Measurements from ENCODE around the gene TESK1. TPM values are rescaled to one million over a fixed set of nuclear protein-coding genes. Genes with fewer than 3 reads are reported as not detected.

Gene TESK1
- total RNA-seq, 1 donor from 2014 or later, result 70.2 TPM

DNA sequence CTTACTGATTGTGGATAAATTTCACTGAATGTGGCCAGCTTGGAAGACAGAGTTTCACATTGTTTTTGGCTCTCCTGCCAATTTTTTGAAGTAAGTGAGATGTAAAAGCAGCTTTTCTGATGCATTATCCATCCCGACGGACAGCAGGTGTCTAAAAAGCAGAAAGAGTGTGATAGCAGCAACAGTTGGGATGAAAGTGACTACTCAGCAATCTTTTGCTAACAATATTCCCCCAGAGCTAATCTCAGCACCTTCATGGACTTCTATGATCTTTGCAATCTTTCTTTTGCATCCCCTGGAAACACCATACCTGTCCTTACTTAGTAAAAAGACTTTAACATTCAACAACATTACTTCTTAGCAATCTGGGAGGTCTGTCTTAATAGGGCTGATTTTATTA lies 7.8 kb downstream of the TESK1 start:
- intact Hi-C loops (cut with DNase I), result no loop called here
- Histone ChIP-seq H3K4me3 (no peak overlapping the region), H3K27me3 (no peaks in the 10 kb centered on the region), H3K9me3 (no peaks in the 10 kb centered on the region), H3K36me3 (peaks cover 21 to 22% of the 10 kb centered on the region in 2 donors), H3K27ac (no peak overlapping the region), H3K4me1 (no peaks in the 10 kb centered on the region)
- DNase-seq (ENCODE audit: low spot score in 2 of 2), result no peak
- TF ChIP-seq, protein P1, sequence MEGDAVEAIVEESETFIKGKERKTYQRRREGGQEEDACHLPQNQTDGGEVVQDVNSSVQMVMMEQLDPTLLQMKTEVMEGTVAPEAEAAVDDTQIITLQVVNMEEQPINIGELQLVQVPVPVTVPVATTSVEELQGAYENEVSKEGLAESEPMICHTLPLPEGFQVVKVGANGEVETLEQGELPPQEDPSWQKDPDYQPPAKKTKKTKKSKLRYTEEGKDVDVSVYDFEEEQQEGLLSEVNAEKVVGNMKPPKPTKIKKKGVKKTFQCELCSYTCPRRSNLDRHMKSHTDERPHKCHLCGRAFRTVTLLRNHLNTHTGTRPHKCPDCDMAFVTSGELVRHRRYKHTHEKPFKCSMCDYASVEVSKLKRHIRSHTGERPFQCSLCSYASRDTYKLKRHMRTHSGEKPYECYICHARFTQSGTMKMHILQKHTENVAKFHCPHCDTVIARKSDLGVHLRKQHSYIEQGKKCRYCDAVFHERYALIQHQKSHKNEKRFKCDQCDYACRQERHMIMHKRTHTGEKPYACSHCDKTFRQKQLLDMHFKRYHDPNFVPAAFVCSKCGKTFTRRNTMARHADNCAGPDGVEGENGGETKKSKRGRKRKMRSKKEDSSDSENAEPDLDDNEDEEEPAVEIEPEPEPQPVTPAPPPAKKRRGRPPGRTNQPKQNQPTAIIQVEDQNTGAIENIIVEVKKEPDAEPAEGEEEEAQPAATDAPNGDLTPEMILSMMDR (IDR thresholded peaks at IDR 0.05), result no peak

DNA sequence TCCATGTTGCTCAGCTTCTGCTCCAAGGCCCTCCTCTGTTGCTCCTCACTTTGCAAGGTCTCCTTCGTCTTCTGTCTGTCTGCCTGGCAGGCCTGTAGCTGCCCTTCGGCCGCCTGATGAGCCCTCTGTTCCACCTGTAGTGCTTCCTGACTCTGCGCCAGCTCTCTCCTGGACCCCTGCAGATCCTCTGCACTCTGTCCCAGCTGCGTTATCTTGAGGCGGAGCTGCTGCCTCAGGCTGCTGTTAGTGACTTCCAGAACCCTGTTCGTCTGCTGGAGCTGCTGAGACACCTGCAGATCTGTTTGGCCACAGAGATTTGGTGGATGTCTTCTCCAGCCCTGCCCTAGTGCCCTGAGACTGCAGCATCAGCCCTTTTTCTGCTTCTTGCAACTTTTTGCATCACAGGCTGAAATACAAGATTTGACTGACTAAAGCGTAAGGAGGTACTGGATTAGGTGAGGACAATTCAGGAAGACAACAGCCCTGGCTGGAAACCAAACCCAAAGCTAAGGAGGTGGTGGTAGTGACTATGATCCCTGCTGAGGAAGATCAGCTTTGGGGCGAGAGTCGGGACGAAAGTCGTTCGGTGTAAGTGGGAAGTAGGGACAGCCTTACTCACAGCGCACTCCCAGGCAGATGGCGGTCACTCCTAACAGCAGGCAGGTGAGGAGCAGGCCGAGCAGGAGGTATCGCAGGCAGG lies 11.1 kb downstream of the TESK1 start:
- Histone ChIP-seq H3K9me3 (no peaks in the 10 kb centered on the region), H3K36me3 (no peaks in the 10 kb centered on the region), H3K4me1 (no peaks in the 10 kb centered on the region), H3K4me3 (peak overlapping the region in 1 of 2 donors; percentile 65), H3K27me3 (no peaks in the 10 kb centered on the region), H3K27ac (no peak overlapping the region)
- intact Hi-C loops (cut with DNase I), result no loop called here
- TF ChIP-seq, protein P1 (IDR thresholded peaks at IDR 0.05), result no peak
- DNase-seq (ENCODE audit: low spot score in 2 of 2), result no peak

DNA sequence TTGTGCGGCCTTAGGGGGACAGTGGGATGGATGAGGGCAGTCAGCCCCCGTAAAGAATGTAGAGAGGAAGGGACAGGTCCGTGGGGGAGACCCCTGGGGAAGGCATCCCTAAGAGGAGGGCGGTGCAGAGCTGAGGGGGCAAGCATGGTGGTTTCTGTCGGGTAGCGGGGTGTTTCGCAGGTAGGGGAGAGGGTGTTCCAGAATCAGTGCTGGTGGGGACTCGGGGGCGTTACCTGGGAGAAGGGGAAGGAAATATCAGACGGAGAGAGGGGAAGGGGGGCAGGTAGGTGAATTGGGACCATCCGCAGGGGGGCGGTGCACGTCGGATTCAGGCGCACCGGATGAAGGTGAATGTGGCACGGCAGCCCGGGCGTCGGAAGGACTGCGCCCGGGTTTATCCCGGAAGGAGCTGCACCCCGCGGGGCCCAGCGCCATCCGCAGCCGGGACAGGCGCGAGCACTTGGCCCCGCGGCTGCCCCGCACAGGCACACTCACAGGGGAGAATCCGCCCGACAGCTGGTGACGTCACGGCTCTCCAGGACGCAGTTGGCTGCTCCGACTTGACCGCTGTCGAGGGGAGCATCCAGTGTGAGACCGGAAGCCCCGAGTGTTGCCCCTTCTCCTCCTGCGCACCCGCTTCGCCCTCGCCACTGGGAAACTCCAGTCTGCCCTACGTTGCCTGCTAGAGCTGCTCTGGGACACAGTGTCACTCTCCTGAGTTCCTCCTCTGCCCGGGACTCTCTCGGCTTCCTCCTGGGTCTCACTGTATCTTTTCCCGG lies 11.8 kb downstream of the TESK1 start:
- Histone ChIP-seq H3K27me3 (no peaks in the 10 kb centered on the region), H3K27ac (no peak overlapping the region), H3K4me1 (no peaks in the 10 kb centered on the region), H3K36me3 (no peaks in the 10 kb centered on the region), H3K9me3 (no peaks in the 10 kb centered on the region), H3K4me3 (peak overlapping the region; percentile 43 to 65)
- intact Hi-C loops (cut with DNase I), result no loop called here
- peak; percentile 55 to 87 for DNase-seq (ENCODE audit: low spot score in 2 of 2)
- TF ChIP-seq, protein P1 (IDR thresholded peaks at IDR 0.05), result no peak

DNA sequence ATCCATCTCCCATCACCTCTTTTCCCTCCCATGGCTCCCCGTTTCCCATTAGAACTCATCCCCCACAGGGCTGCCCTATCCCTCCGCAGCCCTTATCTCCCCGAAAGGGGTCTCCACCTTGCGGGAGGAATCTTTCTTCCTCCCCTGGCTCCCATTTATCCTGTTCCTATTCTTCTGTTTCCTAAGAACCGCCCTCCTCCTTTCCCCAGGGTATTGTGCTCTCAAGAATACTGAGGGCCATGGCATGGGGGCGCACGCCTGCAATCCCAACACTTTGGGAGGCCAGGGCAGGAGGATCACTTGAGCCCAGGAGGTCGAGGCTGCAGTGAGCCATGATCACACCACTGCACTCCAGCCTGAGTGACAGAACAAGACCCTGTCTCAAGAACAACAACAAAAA lies 12.5 kb downstream of the TESK1 start:
- Histone ChIP-seq H3K4me1 (no peaks in the 10 kb centered on the region), H3K27ac (no peak overlapping the region), H3K9me3 (no peaks in the 10 kb centered on the region), H3K4me3 (peak overlapping the region; percentile 43 to 65), H3K27me3 (no peaks in the 10 kb centered on the region), H3K36me3 (no peaks in the 10 kb centered on the region)
- intact Hi-C loops (cut with DNase I), result no loop called here
- TF ChIP-seq, protein P1 (IDR thresholded peaks at IDR 0.05), result no peak
- peak in 1 of 2 donors; percentile 54 for DNase-seq (ENCODE audit: low spot score in 2 of 2)

DNA sequence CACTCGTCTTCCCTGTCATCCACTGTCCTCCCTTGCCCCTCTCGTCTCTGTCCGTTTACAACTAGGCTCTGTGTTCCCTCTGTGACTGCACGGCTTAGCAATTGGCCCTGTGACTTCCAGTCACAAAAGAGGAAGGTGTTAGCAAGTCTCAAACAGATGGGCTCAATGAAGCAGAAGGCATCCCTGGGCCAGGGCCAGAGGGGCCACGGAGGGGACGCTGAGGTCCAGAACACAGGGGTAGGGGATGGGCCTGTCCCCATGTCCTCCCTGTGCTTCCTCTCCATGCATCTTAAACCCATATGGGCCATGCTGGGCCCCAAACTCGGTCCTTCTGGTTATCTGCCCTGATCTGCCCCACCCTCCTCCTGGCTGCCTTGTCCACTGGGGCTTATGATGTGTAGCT lies 13.3 kb downstream of the TESK1 start, which contains the start of gene CD72:
TSS of gene CD72 (minus strand) at position 89 of the 403 bp plus-strand sequence. CDS start 110 bp downstream, outside the sequence.
- Histone ChIP-seq H3K27ac (peak within 1 kb of the TSS in 1 of 2 donors; percentile 42), H3K36me3 (no peaks in the 10 kb centered on the region), H3K9me3 (no peaks in the 10 kb centered on the region), H3K4me3 (peak within 1 kb of the TSS; percentile 43 to 65), H3K27me3 (no peaks in the 10 kb centered on the region), H3K4me1 (no peaks in the 10 kb centered on the region)
- intact Hi-C loops (cut with DNase I), result no loop called here
- peak in 1 of 2 donors; percentile 64 for DNase-seq (ENCODE audit: low spot score in 2 of 2)
- TF ChIP-seq, protein P1 (IDR thresholded peaks at IDR 0.05), result no peak
